GM12874 (cell line): Measurements from ENCODE around the gene GGNBP2.

Experiments
- TF ChIP-seq, protein P1 (sequence below): IDR thresholded peaks from 2 replicates; pipeline ENCODE4 v1.5.1; 2011; ENCODE audit warnings: low read depth, mild to moderate bottlenecking, control low read depth, low read length, moderate library complexity; ENCODE audit not compliant: insufficient read depth

GGNBP2 gene

DNA sequence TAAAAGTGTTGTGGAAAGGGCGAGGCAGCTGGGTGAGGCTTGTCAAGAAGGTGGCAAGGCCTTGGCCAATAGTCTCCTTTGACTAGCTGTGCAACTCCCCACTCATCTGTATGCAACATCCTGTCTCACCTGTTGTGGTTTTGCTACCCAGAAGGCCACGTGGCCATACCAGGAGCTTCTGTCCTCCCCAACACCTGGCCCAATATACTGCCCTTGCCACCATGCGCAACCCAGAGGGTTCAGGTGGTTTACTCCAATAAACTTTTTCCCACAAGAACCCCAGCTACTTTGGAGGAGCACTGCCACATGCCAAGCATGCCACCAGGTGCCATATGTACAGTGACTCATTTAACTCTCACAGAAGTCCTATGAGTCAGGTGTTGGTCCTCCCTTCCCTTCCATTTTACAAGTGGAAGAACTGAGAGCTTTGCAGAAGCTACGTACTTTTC lies 20.3 kb upstream of the GGNBP2 start:
- TF ChIP-seq, protein P1, sequence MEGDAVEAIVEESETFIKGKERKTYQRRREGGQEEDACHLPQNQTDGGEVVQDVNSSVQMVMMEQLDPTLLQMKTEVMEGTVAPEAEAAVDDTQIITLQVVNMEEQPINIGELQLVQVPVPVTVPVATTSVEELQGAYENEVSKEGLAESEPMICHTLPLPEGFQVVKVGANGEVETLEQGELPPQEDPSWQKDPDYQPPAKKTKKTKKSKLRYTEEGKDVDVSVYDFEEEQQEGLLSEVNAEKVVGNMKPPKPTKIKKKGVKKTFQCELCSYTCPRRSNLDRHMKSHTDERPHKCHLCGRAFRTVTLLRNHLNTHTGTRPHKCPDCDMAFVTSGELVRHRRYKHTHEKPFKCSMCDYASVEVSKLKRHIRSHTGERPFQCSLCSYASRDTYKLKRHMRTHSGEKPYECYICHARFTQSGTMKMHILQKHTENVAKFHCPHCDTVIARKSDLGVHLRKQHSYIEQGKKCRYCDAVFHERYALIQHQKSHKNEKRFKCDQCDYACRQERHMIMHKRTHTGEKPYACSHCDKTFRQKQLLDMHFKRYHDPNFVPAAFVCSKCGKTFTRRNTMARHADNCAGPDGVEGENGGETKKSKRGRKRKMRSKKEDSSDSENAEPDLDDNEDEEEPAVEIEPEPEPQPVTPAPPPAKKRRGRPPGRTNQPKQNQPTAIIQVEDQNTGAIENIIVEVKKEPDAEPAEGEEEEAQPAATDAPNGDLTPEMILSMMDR, result no peak

DNA sequence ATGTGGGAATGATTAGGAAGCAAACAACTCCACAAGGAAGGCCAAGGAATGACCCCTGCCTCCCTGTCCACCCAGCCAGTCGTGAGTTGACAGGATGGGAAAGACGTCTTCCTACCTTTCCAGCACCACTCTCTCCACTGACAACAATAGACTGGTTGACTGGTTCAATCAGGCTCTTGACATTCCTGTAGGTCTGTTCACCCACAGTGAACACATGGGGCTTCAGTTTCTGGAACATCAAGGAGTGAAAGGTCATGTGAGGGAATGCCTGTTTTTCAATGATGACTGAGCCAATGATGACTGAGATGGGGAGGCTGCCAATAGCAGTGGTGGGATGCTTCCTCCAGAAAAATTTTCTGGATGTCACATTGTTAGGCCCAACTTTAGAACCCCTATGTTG lies 19.6 kb upstream of the GGNBP2 start:
- TF ChIP-seq, protein P1, result no peak

GRCh38 chr17:36525888-36526287 lies 18.8 kb upstream of the GGNBP2 start:
- TF ChIP-seq, protein P1, result no peak

DNA sequence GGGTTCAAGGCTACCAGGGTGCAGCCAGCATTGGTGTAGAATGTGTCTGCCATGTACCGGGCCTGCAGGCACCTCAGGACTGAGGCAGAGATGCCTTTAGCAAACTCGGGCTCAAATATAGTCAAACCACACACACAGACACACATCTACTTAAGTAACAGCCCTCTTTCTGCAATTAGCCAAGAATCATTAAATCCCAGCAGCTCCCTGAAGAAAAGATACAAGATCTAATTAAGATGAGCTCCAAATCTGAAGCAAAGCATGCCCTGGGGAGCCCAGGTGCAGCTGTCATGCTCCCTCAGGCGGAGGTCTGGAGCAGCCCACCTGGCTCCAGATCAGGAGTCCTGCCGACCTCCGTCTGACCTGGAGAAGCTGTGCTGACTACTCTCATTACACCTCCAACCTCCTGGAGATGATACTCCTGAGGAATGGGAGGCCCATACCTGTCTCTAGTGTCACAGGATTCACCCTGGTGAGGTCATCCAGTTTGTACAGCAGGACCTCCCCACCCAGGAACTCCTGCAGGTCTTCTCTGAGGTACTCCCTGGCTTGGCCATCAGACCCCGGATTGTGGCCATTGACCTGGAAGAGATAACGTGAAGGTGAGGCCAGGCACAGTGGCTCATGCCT lies 17.0 kb upstream of the GGNBP2 start:
- TF ChIP-seq, protein P1, result no peak

GRCh38 chr17:36529121-36529520 lies 15.6 kb upstream of the GGNBP2 start:
- TF ChIP-seq, protein P1, result no peak

DNA sequence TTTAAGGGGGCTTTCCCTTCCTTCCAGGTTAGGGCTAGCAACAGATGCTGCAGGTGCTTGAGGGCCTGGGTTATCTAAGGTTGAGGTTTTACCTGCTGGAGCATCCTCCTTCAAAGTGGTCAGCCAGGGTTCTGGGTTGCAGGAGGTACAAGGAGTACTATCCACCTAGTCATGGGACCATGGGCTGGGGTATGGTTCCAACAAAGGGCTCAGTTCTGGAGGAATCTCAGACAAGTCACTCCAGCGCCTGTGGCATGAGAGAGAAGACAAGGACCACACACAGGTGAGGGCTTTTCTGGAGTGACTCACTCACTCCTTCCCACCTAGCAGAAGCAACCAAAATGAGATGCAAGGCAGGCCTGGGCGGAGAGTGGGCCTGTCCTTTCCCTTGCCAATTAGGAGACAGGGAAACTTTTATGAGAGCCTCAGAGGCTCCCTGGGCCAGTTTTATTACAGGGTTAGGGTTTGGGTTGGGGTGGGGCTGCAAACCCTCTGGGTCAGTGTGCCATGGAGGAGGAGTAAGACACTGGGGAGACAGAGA lies 12.2 kb upstream of the GGNBP2 start:
- TF ChIP-seq, protein P1, result no peak

- TF ChIP-seq, protein P1, result peak; percentile 67
Observed at GRCh38 chr17:36533935-36534839, 10.5 kb upstream of the GGNBP2 start.
